IMR-90 (cell line): ENCODE results near the gene HADH.

Experiments used
- CEBPB ChIP-seq: IDR thresholded peaks from 2 replicates; pipeline ENCODE4 v1.6.1; 2012; ENCODE audit warnings: low read depth, low read length, improper control_type of control experiment
- CHD1 ChIP-seq: IDR thresholded peaks from 2 replicates; pipeline ENCODE4 v1.6.1; 2012; ENCODE audit warnings: low read depth, low read length, improper control_type of control experiment
- CTCF ChIP-seq: conservative IDR thresholded peaks from 2 replicates; pipeline ENCODE4 v1.5.1; 2012; ENCODE audit warnings: mild to moderate bottlenecking, low read depth, low read length, improper control_type of control experiment
- ELK1 ChIP-seq: fragments of 150-350 bp; IDR thresholded peaks from 2 replicates; pipeline ENCODE4 v1.6.1; 2016; ENCODE audit warnings: low read depth, mild to moderate bottlenecking, low read length, moderate library complexity, borderline replicate concordance
- FOS ChIP-seq: fragments of 150-350 bp; IDR thresholded peaks from 2 replicates; pipeline ENCODE4 v1.6.1; 2016; ENCODE audit warnings: low read depth, low read length
- MAZ ChIP-seq: IDR thresholded peaks from 2 replicates; pipeline ENCODE4 v1.6.1; 2012; ENCODE audit warnings: low read depth, mild to moderate bottlenecking, low read length, improper control_type of control experiment, moderate library complexity, borderline replicate concordance
- POLR2A ChIP-seq: IDR thresholded peaks from 2 replicates; pipeline ENCODE4 v1.6.1; 2012; ENCODE audit warnings: mild to moderate bottlenecking, low read depth, low read length
- RAD21 ChIP-seq: IDR thresholded peaks from 2 replicates; pipeline ENCODE4 v1.6.1; 2012; ENCODE audit warnings: low read length, improper control_type of control experiment
- RFX5 ChIP-seq: IDR thresholded peaks from 2 replicates; pipeline ENCODE4 v1.8.0; 2012; ENCODE audit warnings: low read depth, mild to moderate bottlenecking, low read length, moderate library complexity
- SMC3 ChIP-seq: fragments of 150-350 bp; IDR thresholded peaks from 2 replicates; pipeline ENCODE4 v1.6.1; 2016; ENCODE audit warnings: low read depth, mild to moderate bottlenecking, antibody characterized with exemption, low read length, moderate library complexity
- USF2 ChIP-seq: fragments of 150-350 bp; IDR thresholded peaks from 2 replicates; pipeline ENCODE4 v1.6.1; 2017; ENCODE audit warnings: mild to moderate bottlenecking, antibody characterized with exemption, low read length, low read depth

DNA sequence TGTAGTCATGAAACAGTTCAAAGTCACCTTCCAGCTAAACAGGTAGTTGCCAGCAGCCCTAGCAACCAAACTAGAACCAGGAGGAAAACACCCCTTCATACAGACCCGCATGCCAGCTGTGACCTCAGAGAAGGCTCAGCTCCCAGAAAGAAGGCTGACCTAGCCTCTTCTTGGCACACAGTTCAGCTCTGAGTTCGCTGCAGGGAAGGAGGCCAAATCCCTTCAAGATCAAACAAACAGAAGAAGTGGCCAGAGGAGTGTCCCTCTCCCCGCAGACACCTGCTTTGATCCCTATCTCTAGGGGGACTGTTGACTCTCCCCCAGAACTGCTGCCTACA is 56.0 kb downstream of the HADH start:
- TF ChIP-seq CTCF = no peak
- TF ChIP-seq RAD21 = no peak
- TF ChIP-seq USF2 = no peak
- TF ChIP-seq ELK1 = no peak
- TF ChIP-seq POLR2A = no peak
- TF ChIP-seq MAZ = no peak
- TF ChIP-seq RFX5 = no peak
- TF ChIP-seq CEBPB = no peak
- TF ChIP-seq FOS = no peak
- TF ChIP-seq SMC3 = no peak
- no peak for TF ChIP-seq CHD1
